ENCODE measurements around the gene ZNF175.

DNA sequence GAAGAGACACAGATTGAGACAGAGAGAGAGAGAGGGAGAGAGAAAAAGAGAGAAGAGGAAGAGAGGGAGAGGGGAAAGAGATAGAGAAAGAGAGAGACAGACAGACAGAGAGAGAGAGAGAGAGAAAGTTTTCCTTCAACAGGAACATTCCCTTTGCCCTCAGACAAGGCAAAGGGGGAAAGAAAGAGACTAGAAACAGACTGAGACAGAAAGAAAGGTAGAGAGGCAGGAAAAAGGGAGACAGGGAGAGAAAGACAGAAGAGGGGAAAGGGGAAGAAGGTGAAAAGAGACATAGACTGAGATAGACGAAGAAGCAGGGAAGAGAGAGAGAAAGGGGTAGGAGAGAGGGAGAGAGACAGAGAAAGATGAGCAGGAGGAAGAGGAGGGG is 18.5 kb upstream of the ZNF175 start:
- TF ChIP-seq POLR2A (IDR thresholded peaks at IDR 0.05; ENCODE audit: low read depth, low read length) (no peak), TAF1 (IDR thresholded peaks at IDR 0.05; ENCODE audit: borderline replicate concordance, low read depth, low read length) (no peak), POLR2AphosphoS5 (IDR thresholded peaks at IDR 0.05; ENCODE audit: low read depth, low read length) (no peak)
